K562 (cell line): ENCODE results near the gene CFAP221. TPM values are rescaled to one million over a fixed set of nuclear protein-coding genes. Genes with fewer than 3 reads are reported as not detected.

Experiments
- ESRRA ChIP-seq: fragments of 450-650 bp; IDR thresholded peaks from 2 replicates; pipeline ENCODE4 v1.6.1; 2014; ENCODE audit warnings: low read depth, mild to moderate bottlenecking, moderate library complexity, borderline replicate concordance
- FOXJ2 ChIP-seq: fragments of 200-800 bp; sonication (Bioruptor generic); IDR thresholded peaks from 2 replicates; pipeline ENCODE4 v1.6.1; 2016; ENCODE audit warnings: missing genetic modification characterization, missing compliant biosample characterization
- GTF3C2 ChIP-seq: IDR thresholded peaks from 3 replicates; pipeline ENCODE4 v1.6.1; 2011; ENCODE audit warnings: borderline replicate concordance, mild to moderate bottlenecking, moderate library complexity; ENCODE audit not compliant: insufficient read length; ENCODE audit errors: extremely low read depth
- MAX ChIP-seq: sonication (generic); formaldehyde crosslinking; IDR thresholded peaks from 2 replicates; pipeline ENCODE4 v1.9.0; 2022; ENCODE audit warnings: mild to moderate bottlenecking, missing genetic modification reagents
- NCOA4 ChIP-seq: fragments of 450-650 bp; IDR thresholded peaks from 2 replicates; pipeline ENCODE4 v1.6.1; 2018; ENCODE audit warnings: mild to moderate bottlenecking; ENCODE audit not compliant: partially characterized antibody
- SMC3 ChIP-seq: conservative IDR thresholded peaks from 2 replicates; pipeline ENCODE4 v1.6.1; 2011; ENCODE audit warnings: low read depth, low read length, improper control_type of control experiment; ENCODE audit not compliant: insufficient read depth
- U2AF2 ChIP-seq: fragments of 200-400 bp; formaldehyde crosslinking; optimal IDR thresholded peaks from 2 replicates; pipeline ENCODE3; 2017; ENCODE audit warnings: low read depth, mild to moderate bottlenecking, low read length
- ZBED1 ChIP-seq: IDR thresholded peaks from 2 replicates; pipeline ENCODE4 v1.6.1; 2014
- ZNF318 ChIP-seq, 2 experiments: fragments of 450-650 bp; IDR thresholded peaks; 2 replicates each; pipeline ENCODE4 v1.6.1; 2016; ENCODE audit warnings: mild to moderate bottlenecking in 2 of 2, borderline replicate concordance in 1 of 2, low read depth in 1 of 2, moderate library complexity in 1 of 2
- polyA plus RNA-seq, 8 experiments: library from polyadenylated mRNA; depleted of rRNA in 4 of 8; stranded (reverse) in 5 of 8; unstranded in 3 of 8; fragments of >200 nt; fragmentation: Nextera tagmentation in 2 of 8; fragmentation: Illumina TruSeq in 1 of 8; extraction: Ambion mirVana in 2 of 8; extraction: Trizol in 1 of 8; gene quantifications; 2 replicates each; pipeline versions ENCODE4 v1.2.1 to v1.2.3, GENCODE V29; 2011 to 2014; ENCODE audit warnings: inconsistent platforms in 1 of 8, missing spikeins in 1 of 8
- total RNA-seq, 7 experiments: library from RNA; depleted of rRNA in 6 of 7; stranded (reverse); fragments of >200 nt in 6 of 7; fragmentation: Illumina TruSeq in 2 of 7; extraction: Trizol in 2 of 7; gene quantifications; 2 replicates each; pipeline versions ENCODE4 v1.2.1 to v1.2.3, GENCODE V29; 2011 to 2021; ENCODE audit warnings: low replicate concordance in 1 of 7

The CFAP221 gene
- total and polyA plus RNA-seq, 9 of the 15 experiments (the other 6 are each of a cell fraction or from before 2014, with no cell fraction given): 0.09 to 1.4 (median 0.65) TPM

- TF ChIP-seq ZNF318 (IDR thresholded peaks at IDR 0.05; ENCODE audit: borderline replicate concordance in 1 of 2, low read depth in 1 of 2) (no peak), GTF3C2 (no peak), U2AF2 (no peak), ZBED1 (no peak), MAX (CRISPR knock-in tag) (no peak), ESRRA (no peak), FOXJ2 (tag) (0 out of 2 replicates have a peak, but pooled peaks have one; percentile 53), NCOA4 (no peak), SMC3 (no peak)
These were observed at the start of gene CFAP221 (continued) for GRCh38 chr2:119544075-119544938.
